CD4-positive, alpha-beta T cell (primary cell): ENCODE results near the gene IL3. TPM values are rescaled to one million over a fixed set of nuclear protein-coding genes. Genes with fewer than 3 reads are reported as not detected.
A peak's percentile ranks its signal among the peaks of the same experiment; 100 is the strongest.

Source experiments
- ATAC-seq: fragments of 200-7000 bp; cut with Tn5 transposase; one replicate; pipeline ENCODE4 v1.10.0; 2022; ENCODE audit warnings: mild to moderate bottlenecking; ENCODE audit not compliant: poor library complexity
- CTCF ChIA-PET: fragments of 350-600 bp; sonication (Branson Sonifier 250); formaldehyde crosslinking; loops from one replicate; lab custom pipeline; 2021; ENCODE audit warnings: antibody characterized with exemption, inconsistent platforms; lab: Charles Lee
- POLR2A ChIA-PET: fragments of 350-600 bp; sonication (Branson Sonifier 250); formaldehyde crosslinking; loops from one replicate; lab custom pipeline; 2021; ENCODE audit warnings: antibody characterized with exemption, inconsistent platforms; lab: Charles Lee
- DNase-seq, 14 experiments: peaks; one replicate each; pipeline ENCODE4 v3.0.0-alpha.2; 2013 to 2020; ENCODE audit warnings: mixed read lengths in 2 of 14
- H3K27ac ChIP-seq, 2 donors: one replicate each; pipeline versions ENCODE4 v1.5.1 to v1.7.0; 2013; ENCODE audit warnings: low read length in 2 of 2, low read depth in 1 of 2, mild to moderate bottlenecking in 1 of 2
- H3K27me3 ChIP-seq, 2 experiments: 1 replicate in 1 of 2; 2 replicates in 1 of 2; pipeline versions ENCODE4 v1.6.1 to v1.7.0; 2013; ENCODE audit warnings: low read length in 2 of 2, control low read depth in 1 of 2, mild to moderate bottlenecking in 1 of 2, moderate library complexity in 1 of 2; ENCODE audit not compliant: insufficient read depth in 2 of 2, control insufficient read depth in 1 of 2
- H3K36me3 ChIP-seq: one replicate; pipeline ENCODE4 v1.6.1; 2013; ENCODE audit warnings: low read length, control low read depth; ENCODE audit not compliant: insufficient read depth
- H3K4me1 ChIP-seq: one replicate; pipeline ENCODE4 v1.6.1; 2013; ENCODE audit warnings: low read length, control low read depth; ENCODE audit not compliant: insufficient read depth
- H3K4me3 ChIP-seq: one replicate; pipeline ENCODE4 v1.5.1; 2013; ENCODE audit warnings: mild to moderate bottlenecking, low read length, moderate library complexity
- H3K9me3 ChIP-seq, 2 experiments: 1 replicate in 1 of 2; 2 replicates in 1 of 2; pipeline versions ENCODE4 v1.6.1 to v1.7.0; 2013; ENCODE audit warnings: low read length in 2 of 2, mild to moderate bottlenecking in 2 of 2, control low read depth in 1 of 2, moderate library complexity in 1 of 2; ENCODE audit not compliant: control insufficient read depth in 1 of 2, insufficient read depth in 1 of 2
- H3K27ac Mint-ChIP-seq: one replicate; pipeline ENCODE4 v1.8.0; 2020; ENCODE audit warnings: mixed read lengths
- H3K27me3 Mint-ChIP-seq: one replicate; pipeline ENCODE4 v1.8.0; 2021; ENCODE audit warnings: mixed read lengths
- H3K36me3 Mint-ChIP-seq: one replicate; pipeline ENCODE4 v1.8.0; 2021; ENCODE audit warnings: low read depth, mixed read lengths
- H3K4me1 Mint-ChIP-seq: one replicate; pipeline ENCODE4 v1.8.0; 2021; ENCODE audit warnings: low read depth, mixed read lengths
- H3K4me3 Mint-ChIP-seq: one replicate; pipeline ENCODE4 v1.8.0; 2020; ENCODE audit warnings: mild to moderate bottlenecking, mixed read lengths
- H3K9me3 Mint-ChIP-seq: one replicate; pipeline ENCODE4 v1.8.0; 2020; ENCODE audit warnings: mixed read lengths
- CTCF ChIP-seq: fragments of 200-600 bp; IDR thresholded peaks from one replicate; pipeline ENCODE4 v1.8.0; 2022; ENCODE audit warnings: antibody characterized with exemption, mild to moderate bottlenecking
- intact Hi-C, 2 experiments: fragments of 100-400 bp; cut with DNase I in 1 of 2; cut with micrococcal nuclease in 1 of 2; formaldehyde crosslinking; loops; one replicate each; pipeline versions ENCODE4 v1.15.1 to v1.9.0; 2023 to 2025; cut with DNase I, micrococcal nuclease
- total RNA-seq, 174 experiments: library from RNA in 2 of 174; stranded (reverse) in 2 of 174; gene quantifications; one replicate each; pipeline ENCODE4 v1.2.3 and lab custom pipeline; 2021 to 2026

Gene IL3
- total RNA-seq, 2 experiments from 2014 or later, result not detected

- POLR2A ChIA-PET, result no interaction called here
- Mint-ChIP-seq H3K4me1 (peaks cover 64% of the 10 kb centered on the region), H3K27ac (peak overlapping the region; percentile 80), H3K9me3 (no peaks in the 10 kb centered on the region), H3K4me3 (no peak overlapping the region), H3K36me3 (no peaks in the 10 kb centered on the region), H3K27me3 (no peaks in the 10 kb centered on the region)
- no peak overlapping the region for H3K4me3 ChIP-seq
- no peaks in the 10 kb centered on the region for H3K27me3 ChIP-seq
- H3K4me1 ChIP-seq, result peaks cover 79% of the 10 kb centered on the region
- intact Hi-C loops, result no loop called here
- H3K36me3 ChIP-seq, result no peaks in the 10 kb centered on the region
- ATAC-seq (no peak), DNase-seq (peak in 4 of 14 experiments; percentile 19 to 69 (median 44))
- H3K27ac ChIP-seq, result no peak overlapping the region
- no peak for TF ChIP-seq CTCF
- CTCF ChIA-PET, result interaction anchor here (1.0 kb wide), 1 partner anchor 34 kb away, joined by 4 read pairs; no protein-coding TSS in a partner anchor
- no peaks in the 10 kb centered on the region for H3K9me3 ChIP-seq
These were observed 38.8 kb downstream of the IL3 start for GRCh38 chr5:132099076-132099748.

GRCh38 chr5:132099905-132100304 lies 39.5 kb downstream of the IL3 start:
- Histone ChIP-seq H3K4me3 (no peak overlapping the region), H3K4me1 (peaks cover 79% of the 10 kb centered on the region), H3K9me3 (no peaks in the 10 kb centered on the region), H3K27me3 (no peaks in the 10 kb centered on the region), H3K36me3 (no peaks in the 10 kb centered on the region), H3K27ac (no peak overlapping the region)
- Mint-ChIP-seq H3K4me1 (peaks cover 70% of the 10 kb centered on the region), H3K9me3 (no peaks in the 10 kb centered on the region), H3K27me3 (no peaks in the 10 kb centered on the region), H3K36me3 (no peaks in the 10 kb centered on the region), H3K27ac (peak overlapping the region; percentile 80), H3K4me3 (no peak overlapping the region)
- ChIA-PET POLR2A (no interaction called here), CTCF (interaction anchor here (1.0 kb wide), 1 partner anchor 35 kb away, joined by 4 read pairs; no protein-coding TSS in a partner anchor)
- intact Hi-C loops, result no loop called here
- DNase-seq (no peak), ATAC-seq (no peak)
- no peak for TF ChIP-seq CTCF

GRCh38 chr5:132100672-132101261 lies 40.3 kb downstream of the IL3 start:
- Histone ChIP-seq H3K36me3 (no peaks in the 10 kb centered on the region), H3K4me1 (peaks cover 79% of the 10 kb centered on the region), H3K9me3 (no peaks in the 10 kb centered on the region), H3K27ac (peak overlapping the region in 1 of 2 donors; percentile 49), H3K27me3 (no peaks in the 10 kb centered on the region), H3K4me3 (no peak overlapping the region)
- Mint-ChIP-seq H3K9me3 (no peaks in the 10 kb centered on the region), H3K27ac (peak overlapping the region; percentile 81), H3K4me1 (peaks cover 70% of the 10 kb centered on the region), H3K36me3 (no peaks in the 10 kb centered on the region), H3K27me3 (no peaks in the 10 kb centered on the region), H3K4me3 (peak overlapping the region; percentile 50)
- intact Hi-C loops, result no loop called here
- ATAC-seq, result peak; percentile 21
- CTCF ChIA-PET, result interaction anchor here (1.0 kb wide), 1 partner anchor 35 kb away, joined by 4 read pairs; no protein-coding TSS in a partner anchor
- no peak for TF ChIP-seq CTCF
- DNase-seq, result peak in 3 of 14 experiments; percentile 45 to 73 (median 56)
- POLR2A ChIA-PET, result no interaction called here
